NCI-H2171 (cell line): Measurements from ENCODE around the gene SHROOM3.

Experiments
- DNase-seq: peaks from one replicate; lab custom pipeline; 2025; lab: John Stamatoyannopoulos, UW

SHROOM3 gene

GRCh38 chr4:76624931-76625715, 190.1 kb downstream of the SHROOM3 start:
- DNase-seq: no peak

DNA sequence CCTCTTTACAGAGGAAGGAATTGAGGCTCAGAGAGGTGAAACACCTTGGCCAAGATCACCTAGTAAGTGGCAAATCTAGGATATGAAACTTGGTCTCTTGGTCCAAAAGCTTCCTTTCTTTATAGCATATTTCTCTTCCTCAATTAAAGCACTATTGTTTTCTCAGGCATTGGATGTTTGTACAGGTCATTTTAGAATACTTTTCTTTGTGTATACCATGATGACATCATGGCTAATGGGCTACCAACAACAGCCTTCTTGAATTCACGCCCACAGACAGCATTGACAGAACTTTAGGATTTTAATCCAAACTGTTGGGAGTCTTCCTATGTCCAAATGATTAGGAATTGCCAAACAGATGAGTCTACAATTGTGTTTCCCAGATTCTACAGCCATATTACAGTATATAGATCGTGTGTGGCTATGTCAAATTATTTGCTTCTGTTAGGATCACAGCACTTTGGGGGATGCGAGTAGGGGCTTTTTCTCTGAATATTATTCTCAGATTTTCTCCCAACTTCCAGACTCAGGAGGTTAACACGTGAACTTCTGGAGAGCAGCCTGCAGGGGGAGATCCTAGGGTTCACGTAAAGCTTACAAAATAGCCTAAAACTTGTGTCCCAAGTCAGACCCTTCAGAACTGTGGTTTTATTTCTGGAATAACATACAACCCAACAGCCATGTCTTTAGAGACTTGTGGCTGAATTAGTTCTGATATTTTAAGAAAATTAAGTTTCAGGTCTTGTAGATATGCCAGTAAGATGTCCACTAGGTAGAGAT, 191.8 kb downstream of the SHROOM3 start:
- DNase-seq: no peak

GRCh38 chr4:76628251-76628650, 193.2 kb downstream of the SHROOM3 start:
- DNase-seq: no peak

DNA sequence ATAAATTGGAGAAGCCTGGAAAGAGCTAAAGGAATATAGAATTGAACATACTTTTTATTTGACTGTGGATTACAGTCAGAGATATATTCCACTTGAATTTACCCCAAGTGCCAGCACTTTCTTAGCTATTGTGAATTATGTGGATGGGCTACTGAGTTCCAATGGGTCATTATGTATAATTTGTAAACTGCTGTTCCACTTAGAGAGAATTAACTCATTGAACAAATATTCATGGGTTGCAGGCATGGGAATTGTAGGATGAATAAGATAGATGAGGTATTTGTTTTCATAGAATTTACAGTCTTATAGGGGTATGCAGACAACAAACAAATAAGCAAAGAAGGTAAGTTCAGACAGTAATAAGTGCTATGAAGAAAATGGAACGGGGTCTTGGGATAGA, 195.7 kb downstream of the SHROOM3 start:
- DNase-seq: no peak

DNA sequence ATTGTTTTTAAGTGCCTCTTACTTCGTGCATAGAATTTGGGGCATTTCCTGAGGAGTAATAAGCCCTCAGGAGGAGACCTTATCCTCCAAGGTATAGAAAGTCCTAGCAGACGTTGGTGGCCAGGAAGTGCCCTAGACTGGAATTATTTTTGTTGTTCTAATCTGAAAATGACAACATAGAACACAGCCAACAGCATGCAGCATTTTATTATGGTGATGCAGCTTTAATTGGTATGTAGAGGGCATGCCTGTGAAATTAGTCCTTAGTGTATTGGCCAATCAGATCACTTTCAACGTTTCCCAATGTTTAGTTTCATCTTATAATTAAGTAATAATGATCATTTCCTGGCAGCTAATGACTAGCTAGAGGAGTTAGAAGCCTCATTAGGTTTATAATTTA, 199.2 kb downstream of the SHROOM3 start:
- DNase-seq: no peak

DNA sequence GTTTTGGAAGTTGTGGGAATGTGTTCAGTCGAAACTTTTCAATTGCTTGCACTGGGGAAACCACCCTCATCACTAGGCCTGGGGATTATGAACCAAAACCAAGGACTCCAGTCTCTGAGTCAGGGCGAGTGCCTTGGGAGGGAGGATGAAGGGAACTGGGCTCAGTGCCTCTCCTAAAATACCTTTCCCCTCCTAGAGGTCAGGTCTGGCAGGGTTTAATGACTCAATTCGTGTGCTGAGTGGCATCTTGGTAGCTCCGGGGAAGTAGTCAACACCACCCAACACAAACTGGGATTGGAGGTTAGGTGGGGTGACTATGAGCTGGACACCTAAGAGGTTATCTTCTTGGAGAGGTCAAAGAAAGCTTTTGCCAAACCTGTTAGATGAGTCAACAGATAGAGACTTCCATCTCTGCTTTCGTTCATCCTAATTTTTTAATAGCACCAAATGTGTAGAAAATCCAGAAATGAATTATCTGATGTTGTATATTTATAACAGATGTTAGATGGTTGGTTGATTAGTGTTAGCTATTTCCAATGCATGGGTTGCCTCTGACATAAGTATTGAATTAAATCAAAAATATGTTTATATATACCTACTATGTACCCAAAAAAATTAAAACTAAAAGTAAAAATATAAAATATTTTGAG, 202.8 kb downstream of the SHROOM3 start:
- DNase-seq: no peak

- DNase-seq: no peak
These were observed 204.3 kb downstream of the SHROOM3 start for GRCh38 chr4:76639288-76639687.

- peak; percentile 10 for DNase-seq
These were observed 205.4 kb downstream of the SHROOM3 start for GRCh38 chr4:76640353-76640910.

DNA sequence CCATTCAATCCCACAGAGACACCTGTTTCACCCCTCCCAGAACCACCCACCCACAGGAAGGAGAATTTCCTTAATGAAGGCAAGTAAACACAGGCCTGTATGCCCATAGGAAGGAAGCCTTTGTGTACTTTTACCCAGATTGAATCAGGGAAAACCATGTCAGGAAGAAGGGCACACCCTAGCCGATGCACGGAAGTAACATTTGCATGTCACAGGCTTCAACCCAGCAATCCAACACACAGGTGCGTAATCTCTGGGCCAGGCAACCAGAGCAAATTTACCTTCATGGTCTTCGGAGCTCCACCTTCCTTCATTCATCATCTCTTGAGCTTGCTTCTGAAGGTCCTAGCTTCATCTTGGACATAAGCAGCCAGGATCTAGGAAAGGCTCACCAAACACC, 206.3 kb downstream of the SHROOM3 start:
- DNase-seq: no peak

- no peak for DNase-seq
These were observed 206.7 kb downstream of the SHROOM3 start for GRCh38 chr4:76641758-76642157.

DNA sequence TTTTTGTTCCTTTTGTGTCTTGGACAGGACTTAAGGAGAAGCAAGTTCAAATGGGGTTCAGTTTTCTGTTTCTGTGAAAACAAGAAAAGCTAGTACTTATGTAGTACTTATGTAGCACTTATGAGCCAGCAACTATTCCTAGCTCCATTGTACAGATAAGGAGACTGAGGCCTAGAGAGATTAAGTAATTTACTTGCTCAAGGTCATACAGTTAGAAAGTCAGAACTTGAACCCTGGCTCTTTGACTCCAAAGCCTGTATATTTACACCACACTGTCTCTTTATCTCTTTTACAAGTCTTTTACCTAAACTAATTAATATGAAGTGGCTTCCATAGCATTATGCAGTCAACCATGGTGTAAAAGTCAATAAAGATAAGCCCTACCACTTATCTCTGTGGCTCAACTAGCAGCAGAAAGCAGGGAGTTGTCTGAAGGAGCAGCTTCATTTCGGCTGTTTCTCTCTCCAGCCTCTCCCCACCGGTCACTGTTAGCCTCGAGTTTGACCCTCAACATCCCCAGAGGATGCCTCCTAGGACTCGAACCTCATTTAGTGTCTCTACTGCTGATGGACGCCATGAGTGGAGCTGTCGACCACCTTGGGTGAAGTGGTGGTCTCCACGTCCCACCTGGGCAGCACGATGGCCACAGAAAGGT, 209.9 kb downstream of the SHROOM3 start:
- DNase-seq: no peak

- DNase-seq: no peak
These were observed 214.1 kb downstream of the SHROOM3 start for GRCh38 chr4:76649086-76649485.

GRCh38 chr4:76651616-76652015, 216.6 kb downstream of the SHROOM3 start:
- DNase-seq: no peak

DNA sequence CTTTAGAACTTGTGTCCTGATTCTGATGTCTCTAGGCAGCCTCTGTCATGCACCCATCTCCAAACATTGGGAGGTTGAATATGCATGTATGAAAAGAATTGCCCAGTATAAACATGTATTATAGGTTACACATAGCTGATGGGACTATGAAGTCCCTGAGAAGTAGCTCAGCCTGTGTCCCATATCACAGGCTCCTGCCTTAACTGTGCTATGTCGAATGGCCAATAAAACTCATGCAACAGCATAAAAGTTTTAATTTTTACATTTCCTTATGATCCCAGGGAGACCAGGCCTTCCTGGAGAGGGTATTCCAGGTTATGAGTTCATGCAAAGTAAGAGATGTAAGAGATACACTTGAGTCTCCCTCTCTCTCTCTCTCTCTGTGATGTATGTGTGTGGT, 217.4 kb downstream of the SHROOM3 start:
- no peak for DNase-seq

- no peak for DNase-seq
These were observed 219.1 kb downstream of the SHROOM3 start for GRCh38 chr4:76654084-76654483.

GRCh38 chr4:76654791-76655190, 219.8 kb downstream of the SHROOM3 start:
- DNase-seq: no peak

DNA sequence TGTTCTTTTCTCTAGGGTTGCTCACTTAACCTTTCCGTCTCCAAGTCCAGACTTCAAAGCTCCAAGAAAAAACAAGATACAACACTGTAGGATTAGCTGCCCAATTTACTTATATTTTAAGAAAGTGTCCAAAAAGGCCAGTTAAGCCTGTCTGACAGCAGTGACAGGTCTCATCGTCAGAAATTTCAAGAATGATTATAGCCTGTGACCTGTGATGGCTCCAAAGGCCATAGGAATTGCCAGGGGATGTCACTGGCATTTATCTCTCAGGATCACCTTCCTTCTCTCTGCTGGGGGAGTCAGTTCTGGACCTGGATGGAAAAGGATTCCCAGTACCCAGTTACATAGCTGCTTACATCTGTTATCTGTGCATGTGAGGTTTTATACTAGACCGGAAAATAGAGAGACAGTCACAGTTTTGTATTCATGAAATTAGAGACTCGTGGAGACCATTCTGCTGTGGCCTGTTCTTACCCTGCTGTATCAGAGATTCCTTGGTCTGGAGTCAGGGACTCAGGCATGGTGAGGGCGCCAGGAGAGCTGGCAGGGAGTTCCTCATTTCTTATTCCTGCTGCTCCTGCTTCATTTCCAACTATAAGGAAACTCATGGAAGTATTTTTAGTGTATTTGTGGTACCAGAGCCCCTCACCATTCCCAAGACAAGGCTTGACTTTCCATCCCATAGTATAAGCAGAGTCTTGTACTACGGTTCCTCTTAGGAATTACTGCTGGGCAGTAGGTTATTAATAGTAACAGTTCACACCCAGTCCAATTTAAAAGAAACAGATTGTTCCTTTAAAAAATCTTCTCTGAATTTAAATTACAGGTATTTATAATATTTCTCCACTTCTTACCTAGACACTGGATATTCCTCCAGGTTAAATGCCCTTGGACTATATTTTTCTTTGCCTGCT, 220.8 kb downstream of the SHROOM3 start:
- DNase-seq: no peak

GRCh38 chr4:76657443-76657842, 222.4 kb downstream of the SHROOM3 start:
- no peak for DNase-seq

- DNase-seq: no peak
These were observed 223.4 kb downstream of the SHROOM3 start for GRCh38 chr4:76658231-76659102.

DNA sequence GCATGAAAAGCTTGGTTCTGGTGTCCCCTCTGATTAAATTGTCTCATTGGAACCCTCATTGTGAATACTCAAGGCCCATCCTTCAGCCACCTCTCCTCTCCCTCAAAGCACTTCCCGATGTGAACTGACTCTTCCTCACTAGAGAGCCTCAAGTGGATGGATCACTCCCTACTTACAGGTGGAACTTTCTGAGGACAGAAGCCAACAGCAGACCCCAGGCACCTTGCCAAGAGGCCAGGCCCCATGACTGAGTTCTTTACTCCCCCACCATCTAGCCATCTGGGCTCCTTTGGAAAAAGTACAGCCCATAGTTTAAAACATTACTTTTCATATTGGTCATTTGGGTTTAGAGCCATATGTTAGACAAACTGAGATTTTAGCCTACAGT, 224.1 kb downstream of the SHROOM3 start:
- DNase-seq: no peak
